HCT116 (cell line): Measurements from ENCODE around the gene SRP68. TPM values are rescaled to one million over a fixed set of nuclear protein-coding genes. Genes with fewer than 3 reads are reported as not detected.

ENCODE experiments used
- ATAC-seq: fragments of 200-7000 bp; cut with Tn5 transposase; 2 replicates; pipeline ENCODE4 v1.9.1; 2020; ENCODE audit warnings: mild to moderate bottlenecking, moderate library complexity
- BruUV-seq: library from RNA; stranded (reverse); fragments of 400-500 nt; replicated peaks from 2 replicates; lab custom pipeline; 2021; lab: Mats Ljungman, UMichigan
- CTCF ChIA-PET: fragments of 300-600 bp; sonication (Branson Sonifier 250); formaldehyde crosslinking; loops from one replicate; lab custom pipeline; 2021; ENCODE audit warnings: antibody characterized with exemption; lab: Charles Lee
- POLR2A ChIA-PET: fragments of 300-600, 350-600 bp; sonication (Branson Sonifier 250); formaldehyde crosslinking; loops from one replicate; lab custom pipeline; 2021; ENCODE audit warnings: antibody characterized with exemption; lab: Charles Lee
- RAD21 ChIA-PET, 2 experiments: fragments of 300-600 bp; sonication (Branson Sonifier 250); formaldehyde crosslinking; loops; one replicate each; lab custom pipeline; 2023; ENCODE audit warnings: low total read pairs in 2 of 2; ENCODE audit not compliant: uncharacterized antibody in 2 of 2, unreplicated experiment in 2 of 2, low non-redundant PET in 1 of 2; lab: Charles Lee
- DNase-seq: peaks from one replicate; pipeline ENCODE4 v3.0.0-alpha.2; 2010; ENCODE audit warnings: low read depth, low spot score
- H2AFZ ChIP-seq: fragments of 200-600 bp; shearing (Covaris generic), sonication (generic); 2 replicates; pipeline ENCODE4 v1.6.1; 2017; ENCODE audit warnings: low read depth, mixed run types, mixed read lengths, antibody characterized with exemption, low read length; ENCODE audit not compliant: poor library complexity, severe bottlenecking
- H3K27ac ChIP-seq: 2 replicates; pipeline ENCODE4 v1.5.1; 2012; ENCODE audit warnings: low read depth, low read length
- H3K27me3 ChIP-seq: fragments of 200-600 bp; sonication (generic); 2 replicates; pipeline ENCODE4 v1.6.1; 2016; ENCODE audit warnings: mixed run types, low read length, mixed read lengths; ENCODE audit not compliant: insufficient read depth
- H3K36me3 ChIP-seq, 2 experiments: fragments of 200-500 bp in 1 of 2; fragments of 200-600 bp in 1 of 2; sonication (Bioruptor generic) in 1 of 2; sonication (generic) in 1 of 2; 2 replicates each; pipeline versions ENCODE4 v1.5.1 to v1.6.1; 2014 to 2016; ENCODE audit warnings: low read length in 2 of 2, inconsistent platforms in 1 of 2, mixed read lengths in 1 of 2, mixed run types in 1 of 2; ENCODE audit not compliant: insufficient read depth in 2 of 2, control insufficient read depth in 1 of 2
- H3K4me1 ChIP-seq, 2 experiments: fragments of 200-600 bp in 1 of 2; sonication (generic) in 1 of 2; 2 replicates each; pipeline versions ENCODE4 v1.5.1 to v1.6.1; 2012 to 2017; ENCODE audit warnings: low read length in 2 of 2, inconsistent platforms in 1 of 2, mild to moderate bottlenecking in 1 of 2, mixed read lengths in 1 of 2, mixed run types in 1 of 2, moderate library complexity in 1 of 2; ENCODE audit not compliant: insufficient read depth in 2 of 2, control insufficient read depth in 1 of 2
- H3K4me2 ChIP-seq: fragments of 200-600 bp; sonication (generic); 2 replicates; pipeline ENCODE4 v1.6.1; 2017; ENCODE audit warnings: mixed run types, low read length, mixed read lengths
- H3K4me3 ChIP-seq, 2 experiments: fragments of 200-600 bp in 1 of 2; sonication (generic) in 1 of 2; replicated peaks in 1 of 2; 2 replicates each; pipeline ENCODE4 v1.5.1; 2011 to 2016; ENCODE audit warnings: low read length in 2 of 2, control low read depth in 1 of 2, low read depth in 1 of 2, mild to moderate bottlenecking in 1 of 2, mixed read lengths in 1 of 2, mixed run types in 1 of 2
- H3K79me2 ChIP-seq: fragments of 200-600 bp; sonication (generic); 2 replicates; pipeline ENCODE4 v1.6.1; 2017; ENCODE audit warnings: mild to moderate bottlenecking, mixed run types, low read length, moderate library complexity, mixed read lengths; ENCODE audit not compliant: insufficient read depth
- H3K9ac ChIP-seq: fragments of 200-600 bp; sonication (generic); 2 replicates; pipeline ENCODE4 v1.6.1; 2016; ENCODE audit warnings: low read length, mixed read lengths
- H3K9me2 ChIP-seq: fragments of 200-600 bp; sonication (generic), shearing (Covaris generic); 2 replicates; pipeline ENCODE4 v1.6.1; 2017; ENCODE audit warnings: mixed run types, mild to moderate bottlenecking, moderate library complexity; ENCODE audit not compliant: insufficient read depth
- H3K9me3 ChIP-seq, 2 experiments: fragments of 200-500 bp in 1 of 2; fragments of 200-600 bp in 1 of 2; sonication (Bioruptor generic) in 1 of 2; sonication (generic) in 1 of 2; 2 replicates each; pipeline ENCODE4 v1.6.1; 2014 to 2017; ENCODE audit warnings: low read length in 2 of 2, mixed read lengths in 2 of 2, inconsistent platforms in 1 of 2, low read depth in 1 of 2, mild to moderate bottlenecking in 1 of 2, mixed run types in 1 of 2, moderate library complexity in 1 of 2; ENCODE audit not compliant: control insufficient read depth in 1 of 2, insufficient read depth in 1 of 2
- H4K20me1 ChIP-seq: fragments of 200-600 bp; sonication (generic), shearing (Covaris generic); 2 replicates; pipeline ENCODE4 v1.6.1; 2017; ENCODE audit warnings: mixed run types, mild to moderate bottlenecking, moderate library complexity; ENCODE audit not compliant: insufficient read depth
- ATF3 ChIP-seq: IDR thresholded peaks from 2 replicates; pipeline ENCODE4 v1.6.1; 2012
- CBX3 ChIP-seq: IDR thresholded peaks from 2 replicates; pipeline ENCODE4 v1.6.1; 2012; ENCODE audit warnings: low read depth
- CTCF ChIP-seq, 3 experiments: fragments of 200-600 bp in 1 of 3; sonication (generic) in 1 of 3; IDR thresholded peaks in 2 of 3; conservative IDR thresholded peaks in 1 of 3; 2 replicates each; pipeline ENCODE4 v1.5.1; 2012 to 2017; ENCODE audit warnings: low read depth in 2 of 3, low read length in 2 of 3, antibody characterized with exemption in 1 of 3, borderline replicate concordance in 1 of 3, control low read depth in 1 of 3, mild to moderate bottlenecking in 1 of 3, mixed read lengths in 1 of 3, mixed run types in 1 of 3, moderate library complexity in 1 of 3; ENCODE audit not compliant: insufficient read depth in 1 of 3
- ELF1 ChIP-seq: IDR thresholded peaks from 2 replicates; pipeline ENCODE4 v1.6.1; 2012; ENCODE audit warnings: low read depth, borderline replicate concordance
- POLR2A ChIP-seq: IDR thresholded peaks from 2 replicates; pipeline ENCODE4 v1.7.0; 2011; ENCODE audit warnings: borderline replicate concordance; ENCODE audit not compliant: insufficient read depth, insufficient read length; ENCODE audit errors: extremely low read depth
- POLR2AphosphoS5 ChIP-seq: IDR thresholded peaks from 2 replicates; pipeline ENCODE4 v1.6.1; 2011; ENCODE audit warnings: mild to moderate bottlenecking, low read depth, low read length, moderate library complexity
- RAD21 ChIP-seq: IDR thresholded peaks from 2 replicates; pipeline ENCODE4 v1.6.1; 2012; ENCODE audit warnings: low read depth, mild to moderate bottlenecking
- REST ChIP-seq: IDR thresholded peaks from 2 replicates; pipeline ENCODE4 v1.6.1; 2012; ENCODE audit warnings: low read depth
- SRF ChIP-seq: IDR thresholded peaks from 2 replicates; pipeline ENCODE4 v1.6.1; 2012; ENCODE audit warnings: low read depth
- YY1 ChIP-seq: IDR thresholded peaks from 2 replicates; pipeline ENCODE4 v1.6.1; 2011; ENCODE audit warnings: low read length, low read depth, moderate library complexity, mild to moderate bottlenecking; ENCODE audit not compliant: insufficient replicate concordance; ENCODE audit errors: extremely low read depth
- ZBTB33 ChIP-seq: IDR thresholded peaks from 2 replicates; pipeline ENCODE4 v1.6.1; 2011; ENCODE audit warnings: mild to moderate bottlenecking, low read length, moderate library complexity; ENCODE audit not compliant: insufficient replicate concordance; ENCODE audit errors: extremely low read depth
- ZNF274 ChIP-seq: fragments of 200-500 bp; sonication (Bioruptor generic); IDR thresholded peaks from 2 replicates; pipeline ENCODE4 v1.6.1; 2014; ENCODE audit warnings: mild to moderate bottlenecking, low read depth, low read length, inconsistent platforms
- intact Hi-C: fragments of 100-400 bp; cut with micrococcal nuclease; formaldehyde crosslinking; loops from 2 replicates; pipeline ENCODE4 v1.10.0; 2022
- total RNA-seq: library from RNA; stranded (reverse); gene quantifications from one replicate; pipeline ENCODE4 v1.2.1, GENCODE V29; 2021; ENCODE audit not compliant: unreplicated experiment

SRP68 gene
- total RNA-seq, 1 experiment from 2014 or later: 152 TPM

GRCh38 chr17:76087531-76087930 is 15.2 kb upstream of the SRP68 start:
- ChIA-PET POLR2A (no interaction called here), CTCF (no interaction called here), RAD21 (no interaction called here)
- Histone ChIP-seq H3K4me2 (no peak overlapping the region), H3K27me3 (no peaks in the 10 kb centered on the region), H3K4me3 (no peak overlapping the region), H4K20me1 (no peaks in the 10 kb centered on the region), H3K9ac (no peak overlapping the region), H3K79me2 (no peaks in the 10 kb centered on the region), H3K9me2 (no peaks in the 10 kb centered on the region), H2AFZ (no peak overlapping the region), H3K27ac (no peak overlapping the region), H3K36me3 (peaks cover 40 to 50% of the 10 kb centered on the region in 2 experiments; a peak in 3 of 4 replicates), H3K4me1 (no peaks in the 10 kb centered on the region), H3K9me3 (no peaks in the 10 kb centered on the region)
- intact Hi-C loops: no loop called here
- BruUV-seq: no TSS peak
- ATAC-seq (no peak), DNase-seq (no peak)
- no peak for TF ChIP-seq REST
- TF ChIP-seq POLR2AphosphoS5: no peak

GRCh38 chr17:76086384-76086783 is 14.1 kb upstream of the SRP68 start:
- no peak for DNase-seq
- H3K27me3 ChIP-seq: no peaks in the 10 kb centered on the region
- RAD21 ChIA-PET: no interaction called here
- ATAC-seq: no peak
- no TSS peak for BruUV-seq
- no peaks in the 10 kb centered on the region for H4K20me1 ChIP-seq
- H3K9me2 ChIP-seq: no peaks in the 10 kb centered on the region
- POLR2A ChIA-PET: interaction anchor here (0.9 kb wide), 1 partner anchor 9 kb away, joined by 3 read pairs; no protein-coding TSS in a partner anchor
- H3K4me1 ChIP-seq: no peaks in the 10 kb centered on the region
- H3K79me2 ChIP-seq: no peaks in the 10 kb centered on the region
- H3K36me3 ChIP-seq: peaks cover 37 to 43% of the 10 kb centered on the region in 2 experiments; a peak in 3 of 4 replicates
- H2AFZ ChIP-seq: no peak overlapping the region
- intact Hi-C loops: no loop called here
- H3K4me2 ChIP-seq: no peak overlapping the region
- CTCF ChIA-PET: no interaction called here
- no peak overlapping the region for H3K4me3 ChIP-seq
- H3K9ac ChIP-seq: no peak overlapping the region
- no peak overlapping the region for H3K27ac ChIP-seq
- no peaks in the 10 kb centered on the region for H3K9me3 ChIP-seq
- TF ChIP-seq ELF1: no peak
- TF ChIP-seq ATF3: no peak
- no peak for TF ChIP-seq RAD21
- TF ChIP-seq ZBTB33: no peak
- no peak for TF ChIP-seq CTCF (IDR thresholded peaks at IDR 0.05 in 2 of 3, conservative IDR thresholded peaks at IDR 0.05 in 1 of 3; ENCODE audit: borderline replicate concordance in 1 of 3, insufficient read depth in 1 of 3, low read depth in 2 of 3, low read length in 2 of 3)
- no peak for TF ChIP-seq CBX3
- no peak for TF ChIP-seq SRF
- TF ChIP-seq YY1: no peak
- no peak for TF ChIP-seq POLR2A
- TF ChIP-seq ZNF274: no peak
